SK-N-SH treated with all-trans-retinoic acid at 6 μM for 48 hours (cell line): ENCODE results near the gene PTPRG.

Experiments
- ATAC-seq: fragments of 200-7000 bp; cut with Tn5 transposase; 3 replicates; pipeline ENCODE4 v1.9.1; 2020; ENCODE audit warnings: mild to moderate bottlenecking, moderate library complexity
- ARNTL ChIP-seq: fragments of 450-650 bp; formaldehyde crosslinking; IDR thresholded peaks from 2 replicates; pipeline ENCODE4 v1.5.0; 2020; ENCODE audit warnings: low read depth, mild to moderate bottlenecking, moderate library complexity, borderline replicate concordance
- BACH2 ChIP-seq: fragments of 250-450 bp; sonication (Bioruptor Pico); IDR thresholded peaks from 2 replicates; pipeline ENCODE4 v1.9.0; 2021; ENCODE audit warnings: mild to moderate bottlenecking, borderline replicate concordance
- CREB5 ChIP-seq: fragments of 250-450 bp; sonication (Bioruptor Pico); IDR thresholded peaks from 2 replicates; pipeline ENCODE4 v1.5.1; 2020; ENCODE audit warnings: low read depth, mild to moderate bottlenecking, moderate library complexity
- CSDC2 ChIP-seq: fragments of 250-450 bp; sonication (Bioruptor Pico); IDR thresholded peaks from 2 replicates; pipeline ENCODE4 v1.5.0; 2020; ENCODE audit warnings: mild to moderate bottlenecking, moderate library complexity
- CSRNP3 ChIP-seq: fragments of 250-450 bp; sonication (Bioruptor Pico); IDR thresholded peaks from 2 replicates; pipeline ENCODE4 v1.5.1; 2021; ENCODE audit warnings: mild to moderate bottlenecking, moderate library complexity
- ESRRG ChIP-seq: fragments of 250-450 bp; sonication (Bioruptor Pico); IDR thresholded peaks from 2 replicates; pipeline ENCODE4 v1.6.1; 2021; ENCODE audit warnings: mild to moderate bottlenecking
- GLIS3 ChIP-seq: fragments of 250-450 bp; sonication (Bioruptor Pico); IDR thresholded peaks from 2 replicates; pipeline ENCODE4 v1.5.0; 2020; ENCODE audit warnings: mild to moderate bottlenecking, moderate library complexity
- ISL1 ChIP-seq: fragments of 250-450 bp; sonication (Bioruptor Pico); IDR thresholded peaks from 2 replicates; pipeline ENCODE4 v2.1.2; 2022; ENCODE audit warnings: mild to moderate bottlenecking, moderate library complexity
- OSR1 ChIP-seq: fragments of 250-450 bp; sonication (Bioruptor Pico); IDR thresholded peaks from 2 replicates; pipeline ENCODE4 v1.8.0; 2022; ENCODE audit warnings: moderate library complexity, mild to moderate bottlenecking, inconsistent platforms
- PATZ1 ChIP-seq: fragments of 250-450 bp; sonication (Bioruptor Pico); IDR thresholded peaks from 2 replicates; pipeline ENCODE4 v1.8.0; 2020; ENCODE audit warnings: mild to moderate bottlenecking, moderate library complexity, borderline replicate concordance
- POU6F1 ChIP-seq: fragments of 250-450 bp; sonication (Bioruptor Pico); IDR thresholded peaks from 2 replicates; pipeline ENCODE4 v1.8.0; 2021; ENCODE audit warnings: low read depth, mild to moderate bottlenecking, moderate library complexity, borderline replicate concordance
- PPARA ChIP-seq: fragments of 250-450 bp; sonication (Bioruptor Pico); IDR thresholded peaks from 2 replicates; pipeline ENCODE4 v1.5.0; 2020; ENCODE audit warnings: mild to moderate bottlenecking, borderline replicate concordance
- RARB ChIP-seq: fragments of 250-450 bp; sonication (Bioruptor Pico); IDR thresholded peaks from 2 replicates; pipeline ENCODE4 v1.8.0; 2021; ENCODE audit warnings: mild to moderate bottlenecking, moderate library complexity
- SNAI2 ChIP-seq: fragments of 250-450 bp; sonication (Bioruptor Pico); IDR thresholded peaks from 2 replicates; pipeline ENCODE4 v1.5.0; 2020; ENCODE audit warnings: mild to moderate bottlenecking, moderate library complexity
- TCF4 ChIP-seq: fragments of 250-450 bp; sonication (Bioruptor Pico); IDR thresholded peaks from 2 replicates; pipeline ENCODE4 v1.8.0; 2021; ENCODE audit warnings: mild to moderate bottlenecking, moderate library complexity, borderline replicate concordance
- TOX ChIP-seq: fragments of 250-450 bp; sonication (Bioruptor Pico); IDR thresholded peaks from 2 replicates; pipeline ENCODE4 v1.8.0; 2021; ENCODE audit warnings: mild to moderate bottlenecking, moderate library complexity, borderline replicate concordance
- TSHZ2 ChIP-seq: fragments of 250-450 bp; sonication (Bioruptor Pico); IDR thresholded peaks from 2 replicates; pipeline ENCODE4 v1.5.0; 2020; ENCODE audit warnings: mild to moderate bottlenecking, moderate library complexity
- ZC3H10 ChIP-seq: fragments of 250-450 bp; sonication (Bioruptor Pico); IDR thresholded peaks from 2 replicates; pipeline ENCODE4 v1.5.1; 2021; ENCODE audit warnings: mild to moderate bottlenecking, moderate library complexity
- ZFP3 ChIP-seq: fragments of 250-450 bp; sonication (Bioruptor Pico); IDR thresholded peaks from 2 replicates; pipeline ENCODE4 v1.5.0; 2020; ENCODE audit warnings: mild to moderate bottlenecking, moderate library complexity
- ZFP30 ChIP-seq: fragments of 450-650 bp; formaldehyde crosslinking; IDR thresholded peaks from 2 replicates; pipeline ENCODE4 v1.5.0; 2022; ENCODE audit warnings: mild to moderate bottlenecking, moderate library complexity
- ZNF565 ChIP-seq: fragments of 450-650 bp; formaldehyde crosslinking; conservative IDR thresholded peaks from 2 replicates; pipeline ENCODE4 v1.5.0; 2020; ENCODE audit warnings: low read depth, mild to moderate bottlenecking, moderate library complexity
- ZNF70 ChIP-seq: fragments of 450-650 bp; formaldehyde crosslinking; IDR thresholded peaks from 2 replicates; pipeline ENCODE4 v1.5.0; 2020; ENCODE audit warnings: mild to moderate bottlenecking, moderate library complexity
- ZNF8 ChIP-seq: fragments of 450-650 bp; formaldehyde crosslinking; IDR thresholded peaks from 2 replicates; pipeline ENCODE4 v1.5.0; 2020; ENCODE audit warnings: mild to moderate bottlenecking, moderate library complexity

PTPRG gene

GRCh38 chr3:61637088-61638051 is 76.0 kb downstream of the PTPRG start:
- peak; percentile 85 for ATAC-seq
- TF ChIP-seq TSHZ2 (CRISPR knock-in tag) (peak; percentile 82; the same call in 1 of the 2 replicates), TCF4 (CRISPR knock-in tag) (peak; percentile 34; the same call in 1 of the 2 replicates), RARB (CRISPR knock-in tag) (no peak), SNAI2 (no peak), CSDC2 (CRISPR knock-in tag) (no peak), CSRNP3 (CRISPR knock-in tag) (no peak), OSR1 (CRISPR knock-in tag) (no peak), GLIS3 (CRISPR knock-in tag) (peak; percentile 50; the same call in 1 of the 2 replicates), BACH2 (no peak), ZFP3 (CRISPR knock-in tag) (peak; percentile 95), TOX (CRISPR knock-in tag) (no peak), PPARA (CRISPR knock-in tag) (no peak), ZNF8 (CRISPR knock-in tag) (no peak), CREB5 (peak; percentile 92), ARNTL (no peak), PATZ1 (CRISPR knock-in tag) (peak; percentile 48; the same call in 1 of the 2 replicates), ZNF70 (CRISPR knock-in tag) (no peak), POU6F1 (CRISPR knock-in tag) (no peak), ISL1 (CRISPR knock-in tag) (peak; percentile 96), ZNF565 (no peak), ESRRG (CRISPR knock-in tag) (peak; percentile 73; the same call in 1 of the 2 replicates), ZFP30 (no peak), ZC3H10 (no peak)

- ATAC-seq: peak; percentile 36
- no peak for TF ChIP-seq CSRNP3 (CRISPR knock-in tag)
- TF ChIP-seq ZC3H10: no peak
- TF ChIP-seq ZFP3 (CRISPR knock-in tag): no peak
- no peak for TF ChIP-seq SNAI2
- TF ChIP-seq ZNF8 (CRISPR knock-in tag): no peak
- TF ChIP-seq ZNF70 (CRISPR knock-in tag): no peak
- TF ChIP-seq ESRRG (CRISPR knock-in tag): no peak
Measured at GRCh38 chr3:61638741-61639140, 77.4 kb downstream of the PTPRG start.
